Measurements from ENCODE around the gene CAMKMT. TPM values are rescaled to one million over a fixed set of nuclear protein-coding genes. Genes with fewer than 3 reads are reported as not detected.

CAMKMT gene
- total RNA-seq, 1 experiment from 2014 or later = 12.5 TPM

- Histone ChIP-seq H3K27me3 (replicated peaks; ENCODE audit: insufficient read depth, low read depth, low read length, poor library complexity) (no peaks in the 10 kb centered on the region), H3K36me3 (ENCODE audit: insufficient read depth, low read length, poor library complexity, severe bottlenecking) (no peaks in the 10 kb centered on the region), H3K9me3 (ENCODE audit: low read depth, low read length, poor library complexity, severe bottlenecking) (no peaks in the 10 kb centered on the region), H3K4me1 (ENCODE audit: insufficient read depth, low read length, poor library complexity, severe bottlenecking) (no peaks in the 10 kb centered on the region), H3K27ac (ENCODE audit: low read depth, low read length, poor library complexity, severe bottlenecking) (no peak overlapping the region), H3K4me3 (ENCODE audit: low read depth, low read length, poor library complexity, severe bottlenecking) (no peak overlapping the region)
- POLR2A ChIA-PET (ENCODE audit: low non-redundant PET) = interaction anchor here (0.6 kb wide), 1 partner anchor 672 kb away, joined by 8 read pairs; no protein-coding TSS in a partner anchor
- no TSS peak for BruUV-seq (replicated peaks)
- no peak for DNase-seq (ENCODE audit: low spot score)
- CTCF ChIA-PET = no interaction called here
- TF ChIP-seq CTCF (conservative IDR thresholded peaks at IDR 0.05; ENCODE audit: low read depth, low read length) = no peak
- no peak for TF ChIP-seq EZH2 (IDR thresholded peaks at IDR 0.05; ENCODE audit: borderline replicate concordance, low read depth, low read length, poor library complexity, severe bottlenecking)
- intact Hi-C loops (cut with micrococcal nuclease; ENCODE audit: unreplicated experiment) = no loop called here
Observed at GRCh38 chr2:44752761-44753160, 391.0 kb downstream of the CAMKMT start.

- no peak for DNase-seq (ENCODE audit: low spot score)
- H3K27ac ChIP-seq (ENCODE audit: low read depth, low read length, poor library complexity, severe bottlenecking) = no peak overlapping the region
- H3K27me3 ChIP-seq (replicated peaks; ENCODE audit: insufficient read depth, low read depth, low read length, poor library complexity) = no peaks in the 10 kb centered on the region
- no peak overlapping the region for H3K4me3 ChIP-seq (ENCODE audit: low read depth, low read length, poor library complexity, severe bottlenecking)
- no peaks in the 10 kb centered on the region for H3K4me1 ChIP-seq (ENCODE audit: insufficient read depth, low read length, poor library complexity, severe bottlenecking)
- intact Hi-C loops (cut with micrococcal nuclease; ENCODE audit: unreplicated experiment) = no loop called here
- H3K36me3 ChIP-seq (ENCODE audit: insufficient read depth, low read length, poor library complexity, severe bottlenecking) = no peaks in the 10 kb centered on the region
- no peaks in the 10 kb centered on the region for H3K9me3 ChIP-seq (ENCODE audit: low read depth, low read length, poor library complexity, severe bottlenecking)
- ChIA-PET CTCF (no interaction called here), POLR2A (ENCODE audit: low non-redundant PET) (interaction anchor here (0.6 kb wide), 1 partner anchor 672 kb away, joined by 8 read pairs; no protein-coding TSS in a partner anchor)
- no peak for TF ChIP-seq CTCF (conservative IDR thresholded peaks at IDR 0.05; ENCODE audit: low read depth, low read length)
- no peak for TF ChIP-seq EZH2 (IDR thresholded peaks at IDR 0.05; ENCODE audit: borderline replicate concordance, low read depth, low read length, poor library complexity, severe bottlenecking)
- BruUV-seq (replicated peaks) = no TSS peak
Observed at GRCh38 chr2:44753552-44754285, 392.0 kb downstream of the CAMKMT start.

GRCh38 chr2:44758591-44758990, 396.8 kb downstream of the CAMKMT start:
- Histone ChIP-seq H3K4me1 (ENCODE audit: insufficient read depth, low read length, poor library complexity, severe bottlenecking) (no peaks in the 10 kb centered on the region), H3K36me3 (ENCODE audit: insufficient read depth, low read length, poor library complexity, severe bottlenecking) (no peaks in the 10 kb centered on the region), H3K27ac (ENCODE audit: low read depth, low read length, poor library complexity, severe bottlenecking) (no peak overlapping the region), H3K9me3 (ENCODE audit: low read depth, low read length, poor library complexity, severe bottlenecking) (no peaks in the 10 kb centered on the region), H3K27me3 (replicated peaks; ENCODE audit: insufficient read depth, low read depth, low read length, poor library complexity) (peaks cover 43% of the 10 kb centered on the region), H3K4me3 (ENCODE audit: low read depth, low read length, poor library complexity, severe bottlenecking) (no peak overlapping the region)
- BruUV-seq (replicated peaks) = no TSS peak
- no peak for DNase-seq (ENCODE audit: low spot score)
- POLR2A ChIA-PET (ENCODE audit: low non-redundant PET) = no interaction called here
- intact Hi-C loops (cut with micrococcal nuclease; ENCODE audit: unreplicated experiment) = no loop called here
- CTCF ChIA-PET = no interaction called here
- TF ChIP-seq EZH2 (IDR thresholded peaks at IDR 0.05; ENCODE audit: borderline replicate concordance, low read depth, low read length, poor library complexity, severe bottlenecking) (no peak), CTCF (conservative IDR thresholded peaks at IDR 0.05; ENCODE audit: low read depth, low read length) (no peak)
